Prostate gland (tissue), 2 donors: ENCODE measurements around the gene MBOAT2.

Experiments used
- CTCF ChIP-seq, 4 experiments: fragments of 200-600 bp in 2 of 4; fragments of 450-650 bp in 2 of 4; sonication (generic) in 2 of 4; IDR thresholded peaks; 1 replicate in 3 of 4; 2 replicates in 1 of 4; pipeline ENCODE4 v1.5.1; 2016 to 2019; ENCODE audit warnings: antibody characterized with exemption in 4 of 4, mild to moderate bottlenecking in 2 of 4, moderate library complexity in 2 of 4
- POLR2AphosphoS5 ChIP-seq: sonication (generic); formaldehyde crosslinking; IDR thresholded peaks from one replicate; pipeline ENCODE4 v1.6.1; 2017; ENCODE audit warnings: antibody characterized with exemption

GRCh38 chr2:9021563-9022211 is 18.2 kb upstream of the MBOAT2 start:
- TF ChIP-seq CTCF (IDR thresholded peaks at IDR 0.05) (no peak), POLR2AphosphoS5 (no peak)
